CD4-positive, alpha-beta T cell (primary cell): ENCODE data around the gene ERVV-1. TPM values are rescaled to one million over a fixed set of nuclear protein-coding genes. Genes with fewer than 3 reads are reported as not detected.

Experiments
- ATAC-seq: fragments of 200-7000 bp; cut with Tn5 transposase; one replicate; pipeline ENCODE4 v1.10.0; 2022; ENCODE audit warnings: mild to moderate bottlenecking; ENCODE audit not compliant: poor library complexity
- CTCF ChIA-PET: fragments of 350-600 bp; sonication (Branson Sonifier 250); formaldehyde crosslinking; loops from one replicate; lab custom pipeline; 2021; ENCODE audit warnings: antibody characterized with exemption, inconsistent platforms; lab: Charles Lee
- POLR2A ChIA-PET: fragments of 350-600 bp; sonication (Branson Sonifier 250); formaldehyde crosslinking; loops from one replicate; lab custom pipeline; 2021; ENCODE audit warnings: antibody characterized with exemption, inconsistent platforms; lab: Charles Lee
- DNase-seq, 14 experiments: peaks; one replicate each; pipeline ENCODE4 v3.0.0-alpha.2; 2013 to 2020; ENCODE audit warnings: mixed read lengths in 2 of 14
- H3K27ac ChIP-seq, 2 donors: one replicate each; pipeline versions ENCODE4 v1.5.1 to v1.7.0; 2013; ENCODE audit warnings: low read length in 2 of 2, low read depth in 1 of 2, mild to moderate bottlenecking in 1 of 2
- H3K27me3 ChIP-seq, 2 experiments: 1 replicate in 1 of 2; 2 replicates in 1 of 2; pipeline versions ENCODE4 v1.6.1 to v1.7.0; 2013; ENCODE audit warnings: low read length in 2 of 2, control low read depth in 1 of 2, mild to moderate bottlenecking in 1 of 2, moderate library complexity in 1 of 2; ENCODE audit not compliant: insufficient read depth in 2 of 2, control insufficient read depth in 1 of 2
- H3K36me3 ChIP-seq: one replicate; pipeline ENCODE4 v1.6.1; 2013; ENCODE audit warnings: low read length, control low read depth; ENCODE audit not compliant: insufficient read depth
- H3K4me1 ChIP-seq: one replicate; pipeline ENCODE4 v1.6.1; 2013; ENCODE audit warnings: low read length, control low read depth; ENCODE audit not compliant: insufficient read depth
- H3K4me3 ChIP-seq: one replicate; pipeline ENCODE4 v1.5.1; 2013; ENCODE audit warnings: mild to moderate bottlenecking, low read length, moderate library complexity
- H3K9me3 ChIP-seq, 2 experiments: 1 replicate in 1 of 2; 2 replicates in 1 of 2; pipeline versions ENCODE4 v1.6.1 to v1.7.0; 2013; ENCODE audit warnings: low read length in 2 of 2, mild to moderate bottlenecking in 2 of 2, control low read depth in 1 of 2, moderate library complexity in 1 of 2; ENCODE audit not compliant: control insufficient read depth in 1 of 2, insufficient read depth in 1 of 2
- H3K27ac Mint-ChIP-seq: one replicate; pipeline ENCODE4 v1.8.0; 2020; ENCODE audit warnings: mixed read lengths
- H3K27me3 Mint-ChIP-seq: one replicate; pipeline ENCODE4 v1.8.0; 2021; ENCODE audit warnings: mixed read lengths
- H3K36me3 Mint-ChIP-seq: one replicate; pipeline ENCODE4 v1.8.0; 2021; ENCODE audit warnings: low read depth, mixed read lengths
- H3K4me1 Mint-ChIP-seq: one replicate; pipeline ENCODE4 v1.8.0; 2021; ENCODE audit warnings: low read depth, mixed read lengths
- H3K4me3 Mint-ChIP-seq: one replicate; pipeline ENCODE4 v1.8.0; 2020; ENCODE audit warnings: mild to moderate bottlenecking, mixed read lengths
- H3K9me3 Mint-ChIP-seq: one replicate; pipeline ENCODE4 v1.8.0; 2020; ENCODE audit warnings: mixed read lengths
- CTCF ChIP-seq: fragments of 200-600 bp; IDR thresholded peaks from one replicate; pipeline ENCODE4 v1.8.0; 2022; ENCODE audit warnings: antibody characterized with exemption, mild to moderate bottlenecking
- intact Hi-C, 2 experiments: fragments of 100-400 bp; cut with DNase I in 1 of 2; cut with micrococcal nuclease in 1 of 2; formaldehyde crosslinking; loops; one replicate each; pipeline versions ENCODE4 v1.15.1 to v1.9.0; 2023 to 2025; cut with DNase I, micrococcal nuclease
- total RNA-seq, 174 experiments: library from RNA in 2 of 174; stranded (reverse) in 2 of 174; gene quantifications; one replicate each; pipeline ENCODE4 v1.2.3 and lab custom pipeline; 2021 to 2026

ERVV-1 gene
- total RNA-seq, 2 experiments from 2014 or later = not detected

GRCh38 chr19:52995711-52996110 lies 18.0 kb upstream of the ERVV-1 start:
- no peak overlapping the region for H3K27ac ChIP-seq
- no peaks in the 10 kb centered on the region for H3K36me3 ChIP-seq
- H3K27me3 ChIP-seq = peaks cover 0 to 5% of the 10 kb centered on the region in 2 experiments
- Mint-ChIP-seq H3K27me3 (peaks cover 20% of the 10 kb centered on the region), H3K36me3 (peaks cover 19% of the 10 kb centered on the region), H3K27ac (no peak overlapping the region), H3K4me3 (peak overlapping the region; percentile 15), H3K4me1 (peaks cover 20% of the 10 kb centered on the region), H3K9me3 (no peaks in the 10 kb centered on the region)
- peaks cover 18% of the 10 kb centered on the region for H3K4me1 ChIP-seq
- ATAC-seq (no peak), DNase-seq (no peak)
- H3K4me3 ChIP-seq = no peak overlapping the region
- no peak for TF ChIP-seq CTCF
- ChIA-PET CTCF (no interaction called here), POLR2A (no interaction called here)
- intact Hi-C loops = no loop called here
- H3K9me3 ChIP-seq = peaks cover 6 to 67% of the 10 kb centered on the region in 2 experiments

GRCh38 chr19:52997975-52998374 lies 15.7 kb upstream of the ERVV-1 start:
- DNase-seq (no peak), ATAC-seq (no peak)
- Mint-ChIP-seq H3K27me3 (peaks cover 20% of the 10 kb centered on the region), H3K9me3 (no peaks in the 10 kb centered on the region), H3K27ac (no peak overlapping the region), H3K4me1 (peaks cover 8% of the 10 kb centered on the region), H3K36me3 (peaks cover 4% of the 10 kb centered on the region), H3K4me3 (no peak overlapping the region)
- intact Hi-C loops = no loop called here
- H3K9me3 ChIP-seq = peaks cover 6 to 66% of the 10 kb centered on the region in 2 experiments
- POLR2A ChIA-PET = no interaction called here
- TF ChIP-seq CTCF = no peak
- peaks cover 12% of the 10 kb centered on the region for H3K4me1 ChIP-seq
- no peak overlapping the region for H3K4me3 ChIP-seq
- no peak overlapping the region for H3K27ac ChIP-seq
- no peaks in the 10 kb centered on the region for H3K36me3 ChIP-seq
- H3K27me3 ChIP-seq = no peaks in the 10 kb centered on the region
- CTCF ChIA-PET = no interaction called here

- TF ChIP-seq CTCF = no peak
- intact Hi-C loops = no loop called here
- Histone ChIP-seq H3K27ac (no peak overlapping the region), H3K36me3 (no peaks in the 10 kb centered on the region), H3K4me3 (no peak overlapping the region), H3K4me1 (no peaks in the 10 kb centered on the region), H3K9me3 (peaks cover 6 to 50% of the 10 kb centered on the region in 2 experiments), H3K27me3 (no peaks in the 10 kb centered on the region)
- Mint-ChIP-seq H3K27me3 (peaks cover 20% of the 10 kb centered on the region), H3K36me3 (no peaks in the 10 kb centered on the region), H3K4me3 (no peak overlapping the region), H3K27ac (no peak overlapping the region), H3K9me3 (no peaks in the 10 kb centered on the region), H3K4me1 (no peaks in the 10 kb centered on the region)
- DNase-seq (no peak), ATAC-seq (no peak)
- ChIA-PET POLR2A (no interaction called here), CTCF (no interaction called here)
Observed at GRCh38 chr19:53002479-53002878, 11.2 kb upstream of the ERVV-1 start.
